Liver (tissue), 9 donors: ENCODE results near the gene FBXO8. TPM values are rescaled to one million over a fixed set of nuclear protein-coding genes. Genes with fewer than 3 reads are reported as not detected.

Experiments
- DNase-seq: peaks from one replicate; pipeline ENCODE4 v3.0.0-alpha.2; 2017; ENCODE audit warnings: low spot score
- H3K27ac ChIP-seq, 2 donors: one replicate each; pipeline ENCODE4 v1.7.0; 2013; ENCODE audit warnings: inconsistent platforms in 2 of 2, low read length in 2 of 2, control low read depth in 1 of 2, low read depth in 1 of 2, mild to moderate bottlenecking in 1 of 2
- H3K27me3 ChIP-seq, 4 donors: one replicate each; pipeline versions ENCODE4 v1.6.1 to v1.7.0; 2013; ENCODE audit warnings: low read length in 3 of 4, inconsistent platforms in 1 of 4, mild to moderate bottlenecking in 1 of 4, moderate library complexity in 1 of 4; ENCODE audit not compliant: control insufficient read depth in 4 of 4, insufficient read depth in 4 of 4
- H3K36me3 ChIP-seq, 4 donors: one replicate each; pipeline versions ENCODE4 v1.6.1 to v1.7.0; 2013; ENCODE audit warnings: low read length in 3 of 4, mild to moderate bottlenecking in 3 of 4, low read depth in 1 of 4, moderate library complexity in 1 of 4; ENCODE audit not compliant: control insufficient read depth in 4 of 4, insufficient read depth in 3 of 4
- H3K4me1 ChIP-seq, 4 donors: one replicate each; pipeline versions ENCODE4 v1.6.1 to v1.7.0; 2013; ENCODE audit warnings: low read length in 3 of 4, mild to moderate bottlenecking in 3 of 4, moderate library complexity in 1 of 4; ENCODE audit not compliant: control insufficient read depth in 4 of 4, insufficient read depth in 4 of 4
- H3K4me3 ChIP-seq, 3 donors: one replicate each; pipeline versions ENCODE4 v1.6.1 to v1.7.0; 2013; ENCODE audit warnings: low read length in 3 of 3, control low read depth in 1 of 3, low read depth in 1 of 3, mild to moderate bottlenecking in 1 of 3
- H3K9ac ChIP-seq, 2 donors: one replicate each; pipeline ENCODE4 v1.7.0; 2013; ENCODE audit warnings: low read length in 2 of 2, mild to moderate bottlenecking in 2 of 2, moderate library complexity in 2 of 2, control low read depth in 1 of 2, low read depth in 1 of 2
- H3K9me3 ChIP-seq, 4 donors: one replicate each; pipeline versions ENCODE4 v1.6.1 to v1.7.0; 2013; ENCODE audit warnings: low read length in 3 of 4; ENCODE audit not compliant: control insufficient read depth in 4 of 4
- ATF3 ChIP-seq: IDR thresholded peaks from 2 replicates; pipeline ENCODE4 v1.6.1; 2016; ENCODE audit warnings: antibody characterized with exemption
- EGR1 ChIP-seq, 2 donors: IDR thresholded peaks; 2 replicates each; pipeline ENCODE4 v1.6.1; 2016 to 2018; ENCODE audit warnings: antibody characterized with exemption in 2 of 2, low read depth in 2 of 2
- FOXA1 ChIP-seq: IDR thresholded peaks from 2 replicates; pipeline ENCODE4 v1.6.1; 2016; ENCODE audit warnings: antibody characterized with exemption
- FOXA2 ChIP-seq: IDR thresholded peaks from 2 replicates; pipeline ENCODE4 v1.6.1; 2016; ENCODE audit warnings: antibody characterized with exemption
- GABPA ChIP-seq, 2 donors: IDR thresholded peaks in 1 of 2; conservative IDR thresholded peaks in 1 of 2; 2 replicates each; pipeline ENCODE4 v1.6.1; 2016; ENCODE audit warnings: antibody characterized with exemption in 2 of 2, mild to moderate bottlenecking in 1 of 2, moderate library complexity in 1 of 2
- HNF4A ChIP-seq, 2 donors: conservative IDR thresholded peaks; 2 replicates each; pipeline ENCODE4 v1.6.1; 2016; ENCODE audit warnings: antibody characterized with exemption in 2 of 2, mild to moderate bottlenecking in 2 of 2
- HNF4G ChIP-seq: IDR thresholded peaks from 2 replicates; pipeline ENCODE4 v1.6.1; 2016; ENCODE audit warnings: antibody characterized with exemption
- JUND ChIP-seq, 2 donors: IDR thresholded peaks; 2 replicates each; pipeline ENCODE4 v1.6.1; 2016; ENCODE audit warnings: antibody characterized with exemption in 2 of 2
- NR2F2 ChIP-seq: IDR thresholded peaks from 2 replicates; pipeline ENCODE4 v1.6.1; 2016; ENCODE audit warnings: antibody characterized with exemption
- RAD21 ChIP-seq, 2 donors: IDR thresholded peaks; 2 replicates each; pipeline ENCODE4 v1.6.1; 2016; ENCODE audit warnings: antibody characterized with exemption in 2 of 2, mild to moderate bottlenecking in 2 of 2
- REST ChIP-seq: IDR thresholded peaks from 2 replicates; pipeline ENCODE4 v1.6.1; 2016; ENCODE audit warnings: antibody characterized with exemption, mild to moderate bottlenecking
- RXRA ChIP-seq, 2 donors: IDR thresholded peaks; 2 replicates each; pipeline ENCODE4 v1.6.1; 2017 to 2018; ENCODE audit warnings: antibody characterized with exemption in 2 of 2, mild to moderate bottlenecking in 1 of 2
- SP1 ChIP-seq: IDR thresholded peaks from 2 replicates; pipeline ENCODE4 v1.6.1; 2018; ENCODE audit warnings: antibody characterized with exemption, mild to moderate bottlenecking
- TAF1 ChIP-seq: conservative IDR thresholded peaks from 2 replicates; pipeline ENCODE4 v1.6.1; 2016; ENCODE audit warnings: antibody characterized with exemption, mild to moderate bottlenecking
- YY1 ChIP-seq: IDR thresholded peaks from 2 replicates; pipeline ENCODE4 v1.6.1; 2016; ENCODE audit warnings: antibody characterized with exemption, mild to moderate bottlenecking
- WGBS: extraction: QIAGEN DNeasy Blood & Tissue Kit; methylation state at CpG from one replicate; pipeline ENCODE4 v1.1.7; 2013; 5-methylcytosine and 5-hydroxymethylcytosine counted together
- polyA plus RNA-seq, 2 donors: library from polyadenylated mRNA; stranded (reverse) in 1 of 2; unstranded in 1 of 2; fragments of 200-250 nt in 1 of 2; fragments of >200 nt in 1 of 2; fragmentation: Nextera tagmentation in 1 of 2; extraction: Ambion mirVana in 1 of 2; gene quantifications; one replicate each; pipeline versions ENCODE4 v1.2.1 to v1.2.3, GENCODE V29; 2013 to 2015
- total RNA-seq, 2 donors: library from RNA; depleted of rRNA; stranded (reverse); fragments of >200 nt; gene quantifications; one replicate each; pipeline ENCODE4 v1.2.3, GENCODE V29; 2014
- TF ChIP-seq, protein P1 (sequence below): IDR thresholded peaks from 2 replicates; pipeline ENCODE4 v1.6.1; 2016; ENCODE audit warnings: antibody characterized with exemption
- TF ChIP-seq, protein P2 (sequence below): IDR thresholded peaks from 2 replicates; pipeline ENCODE4 v1.6.1; 2016; ENCODE audit warnings: antibody characterized with exemption
- TF ChIP-seq, protein P3 (sequence below): fragments of 150-350 bp; IDR thresholded peaks from 2 replicates; pipeline ENCODE4 v1.5.1; 2017; ENCODE audit warnings: improper control_type of control experiment, low read depth, low read length; ENCODE audit not compliant: missing input control
- donor health status: healthy.
- donor health status: healthy.
- donor health status: healthy.
- donor health status: healthy.
- donor health status: healthy.

FBXO8 gene
- total and polyA plus RNA-seq, 4 donors = 15.0 to 56.1 (median 35.1) TPM

DNA sequence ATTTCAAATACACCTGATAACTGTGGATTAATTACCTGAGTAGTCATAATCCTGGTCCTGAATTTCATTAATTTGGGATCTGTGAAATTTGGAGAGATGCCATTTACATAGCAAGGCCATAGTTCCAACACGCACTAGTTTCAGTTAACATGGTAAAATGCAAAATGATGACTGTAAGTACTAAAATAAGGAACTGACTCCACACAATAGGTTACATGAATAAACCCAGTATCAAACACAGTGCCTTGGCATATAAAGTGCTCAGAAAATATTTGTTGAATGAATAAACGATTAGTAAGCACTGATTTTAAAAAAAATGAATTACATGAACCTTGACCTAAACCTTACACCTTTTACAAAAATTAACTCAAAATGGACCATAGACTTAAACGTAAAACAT is 9.0 kb downstream of the FBXO8 start (continued):
- TF ChIP-seq, protein P1, sequence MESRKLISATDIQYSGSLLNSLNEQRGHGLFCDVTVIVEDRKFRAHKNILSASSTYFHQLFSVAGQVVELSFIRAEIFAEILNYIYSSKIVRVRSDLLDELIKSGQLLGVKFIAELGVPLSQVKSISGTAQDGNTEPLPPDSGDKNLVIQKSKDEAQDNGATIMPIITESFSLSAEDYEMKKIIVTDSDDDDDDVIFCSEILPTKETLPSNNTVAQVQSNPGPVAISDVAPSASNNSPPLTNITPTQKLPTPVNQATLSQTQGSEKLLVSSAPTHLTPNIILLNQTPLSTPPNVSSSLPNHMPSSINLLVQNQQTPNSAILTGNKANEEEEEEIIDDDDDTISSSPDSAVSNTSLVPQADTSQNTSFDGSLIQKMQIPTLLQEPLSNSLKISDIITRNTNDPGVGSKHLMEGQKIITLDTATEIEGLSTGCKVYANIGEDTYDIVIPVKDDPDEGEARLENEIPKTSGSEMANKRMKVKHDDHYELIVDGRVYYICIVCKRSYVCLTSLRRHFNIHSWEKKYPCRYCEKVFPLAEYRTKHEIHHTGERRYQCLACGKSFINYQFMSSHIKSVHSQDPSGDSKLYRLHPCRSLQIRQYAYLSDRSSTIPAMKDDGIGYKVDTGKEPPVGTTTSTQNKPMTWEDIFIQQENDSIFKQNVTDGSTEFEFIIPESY = no peak
- TF ChIP-seq HNF4G = no peak
- TF ChIP-seq FOXA1 = no peak
- no peak for TF ChIP-seq TAF1
- TF ChIP-seq FOXA2 = no peak
- no peak for TF ChIP-seq EGR1 (IDR thresholded peaks at IDR 0.05; ENCODE audit: low read depth in 2 of 2)
- TF ChIP-seq GABPA (IDR thresholded peaks at IDR 0.05 in 1 of 2, conservative IDR thresholded peaks at IDR 0.05 in 1 of 2) = no peak

GRCh38 chr4:174273930-174274329 is 9.5 kb downstream of the FBXO8 start:
- Histone ChIP-seq H3K9ac (no peak overlapping the region), H3K36me3 (no peaks in the 10 kb centered on the region), H3K4me3 (no peak overlapping the region), H3K27ac (no peak overlapping the region), H3K4me1 (peaks cover 0 to 4% (median 0%) of the 10 kb centered on the region in 4 donors), H3K27me3 (no peaks in the 10 kb centered on the region), H3K9me3 (no peaks in the 10 kb centered on the region)
- TF ChIP-seq, protein P2, sequence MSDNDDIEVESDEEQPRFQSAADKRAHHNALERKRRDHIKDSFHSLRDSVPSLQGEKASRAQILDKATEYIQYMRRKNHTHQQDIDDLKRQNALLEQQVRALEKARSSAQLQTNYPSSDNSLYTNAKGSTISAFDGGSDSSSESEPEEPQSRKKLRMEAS = no peak
- TF ChIP-seq FOXA1 = no peak
- no peak for TF ChIP-seq TAF1
- no peak for TF ChIP-seq EGR1 (IDR thresholded peaks at IDR 0.05; ENCODE audit: low read depth in 2 of 2)
- no peak for TF ChIP-seq RAD21 (IDR thresholded peaks at IDR 0.05)
- no peak for DNase-seq
- WGBS = 92% methylated on average over 5 of the region's 5 CpGs

GRCh38 chr4:174266416-174266815 is 17.1 kb downstream of the FBXO8 start:
- no peaks in the 10 kb centered on the region for H3K27me3 ChIP-seq
- no peak for TF ChIP-seq FOXA2
- TF ChIP-seq GABPA (IDR thresholded peaks at IDR 0.05 in 1 of 2, conservative IDR thresholded peaks at IDR 0.05 in 1 of 2) = no peak
- no peak for TF ChIP-seq SP1
- TF ChIP-seq RAD21 (IDR thresholded peaks at IDR 0.05) = no peak
- TF ChIP-seq, protein P1 = no peak
- TF ChIP-seq HNF4A (conservative IDR thresholded peaks at IDR 0.05) = no peak
- no peak for TF ChIP-seq NR2F2
- no peak for TF ChIP-seq EGR1 (IDR thresholded peaks at IDR 0.05; ENCODE audit: low read depth in 2 of 2)
- TF ChIP-seq, protein P3, sequence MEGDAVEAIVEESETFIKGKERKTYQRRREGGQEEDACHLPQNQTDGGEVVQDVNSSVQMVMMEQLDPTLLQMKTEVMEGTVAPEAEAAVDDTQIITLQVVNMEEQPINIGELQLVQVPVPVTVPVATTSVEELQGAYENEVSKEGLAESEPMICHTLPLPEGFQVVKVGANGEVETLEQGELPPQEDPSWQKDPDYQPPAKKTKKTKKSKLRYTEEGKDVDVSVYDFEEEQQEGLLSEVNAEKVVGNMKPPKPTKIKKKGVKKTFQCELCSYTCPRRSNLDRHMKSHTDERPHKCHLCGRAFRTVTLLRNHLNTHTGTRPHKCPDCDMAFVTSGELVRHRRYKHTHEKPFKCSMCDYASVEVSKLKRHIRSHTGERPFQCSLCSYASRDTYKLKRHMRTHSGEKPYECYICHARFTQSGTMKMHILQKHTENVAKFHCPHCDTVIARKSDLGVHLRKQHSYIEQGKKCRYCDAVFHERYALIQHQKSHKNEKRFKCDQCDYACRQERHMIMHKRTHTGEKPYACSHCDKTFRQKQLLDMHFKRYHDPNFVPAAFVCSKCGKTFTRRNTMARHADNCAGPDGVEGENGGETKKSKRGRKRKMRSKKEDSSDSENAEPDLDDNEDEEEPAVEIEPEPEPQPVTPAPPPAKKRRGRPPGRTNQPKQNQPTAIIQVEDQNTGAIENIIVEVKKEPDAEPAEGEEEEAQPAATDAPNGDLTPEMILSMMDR = no peak
- no peak for TF ChIP-seq FOXA1
- no peak for TF ChIP-seq HNF4G
- no peak for TF ChIP-seq TAF1
- TF ChIP-seq, protein P2 = no peak
- TF ChIP-seq JUND (IDR thresholded peaks at IDR 0.05) = no peak
- TF ChIP-seq REST = no peak
- TF ChIP-seq YY1 = no peak
- no peak for TF ChIP-seq ATF3
- TF ChIP-seq RXRA (IDR thresholded peaks at IDR 0.05) = no peak
- no peak for DNase-seq
- H3K9ac ChIP-seq = no peak overlapping the region
- H3K4me3 ChIP-seq = no peak overlapping the region
- H3K27ac ChIP-seq = no peak overlapping the region
- 88% methylated on average over 2 of the region's 2 CpGs for WGBS
- H3K9me3 ChIP-seq = no peaks in the 10 kb centered on the region
- H3K4me1 ChIP-seq = peaks cover 2 to 18% (median 10%) of the 10 kb centered on the region in 4 donors
- no peaks in the 10 kb centered on the region for H3K36me3 ChIP-seq
